BLaER1 treated with 17β-estradiol and CSF1 and Interleukin-3, amounts not matched to agents 10 nM and 100 nM (cell line): ENCODE measurements around the gene UBQLNL.

ENCODE experiments used
- H3K27ac ChIP-seq, 11 experiments: shearing (Covaris generic); formaldehyde crosslinking; 2 replicates each; pipeline ENCODE4 v1.8.1; 2022
- H3K27me3 ChIP-seq, 11 experiments: shearing (Covaris generic); formaldehyde crosslinking; 2 replicates each; pipeline ENCODE4 v1.8.1; 2022
- H3K36me3 ChIP-seq, 11 experiments: shearing (Covaris generic); formaldehyde crosslinking; 2 replicates each; pipeline ENCODE4 v1.8.1; 2022
- H3K4me1 ChIP-seq, 10 experiments: shearing (Covaris generic); formaldehyde crosslinking; 2 replicates each; pipeline ENCODE4 v1.8.1; 2022
- H3K4me2 ChIP-seq, 11 experiments: shearing (Covaris generic); formaldehyde crosslinking; 2 replicates each; pipeline ENCODE4 v1.8.1; 2022
- H3K4me3 ChIP-seq, 10 experiments: shearing (Covaris generic); formaldehyde crosslinking; 2 replicates each; pipeline ENCODE4 v1.8.1; 2022
- H3K9ac ChIP-seq, 11 experiments: shearing (Covaris generic); formaldehyde crosslinking; 2 replicates each; pipeline ENCODE4 v1.8.1; 2022
- H3K9me3 ChIP-seq, 11 experiments: shearing (Covaris generic); formaldehyde crosslinking; replicated peaks in 1 of 11; 2 replicates each; pipeline ENCODE4 v1.8.1; 2022
- H4K20me1 ChIP-seq, 11 experiments: shearing (Covaris generic); formaldehyde crosslinking; 2 replicates each; pipeline ENCODE4 v1.8.1; 2022
- Cebpa-rat ChIP-seq, 11 experiments: shearing (Covaris generic); IDR thresholded peaks; 2 replicates each; pipeline ENCODE4 v1.8.1; 2022

Gene UBQLNL

DNA sequence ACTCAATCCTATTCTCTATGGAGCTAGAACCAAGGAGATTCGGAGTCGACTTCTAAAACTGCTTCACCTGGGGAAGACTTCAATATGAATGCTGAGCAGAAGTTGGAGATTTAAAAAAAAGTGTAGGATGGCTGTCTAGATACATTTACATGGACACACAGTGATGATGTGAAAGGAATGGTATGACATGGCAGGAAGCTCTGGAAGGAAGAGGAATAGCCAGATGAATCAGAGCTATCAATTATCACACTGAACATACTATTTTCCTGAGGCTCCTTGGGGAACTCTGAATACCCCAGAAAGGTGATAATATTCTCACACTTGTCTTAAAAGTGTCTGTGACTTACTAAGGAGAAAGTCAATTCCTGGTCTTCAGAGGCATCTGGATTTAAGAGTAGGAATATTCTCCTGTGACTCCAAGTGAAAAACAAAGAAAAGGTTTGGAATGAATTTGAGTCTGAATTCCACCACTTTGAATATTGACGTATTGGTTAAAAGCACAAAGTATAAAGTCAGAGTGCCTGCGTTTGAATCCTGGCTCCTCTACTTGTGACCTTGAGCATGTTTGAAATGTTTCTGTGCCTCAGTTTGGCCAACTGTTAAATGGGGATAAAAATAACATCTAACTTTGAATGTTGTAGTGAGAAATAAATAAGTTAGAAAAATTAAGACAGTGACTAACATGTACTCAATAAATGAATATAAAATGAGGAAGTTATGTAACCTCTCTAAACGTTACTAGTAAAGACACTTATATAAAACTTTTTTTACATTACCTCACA lies 26.7 kb downstream of the UBQLNL start:
- Histone ChIP-seq H3K27me3 (no peaks in the 10 kb centered on the region), H3K9me3 (no peaks in the 10 kb centered on the region), H3K4me2 (no peak overlapping the region), H3K27ac (no peak overlapping the region), H3K4me3 (no peak overlapping the region), H3K9ac (no peak overlapping the region), H3K4me1 (no peaks in the 10 kb centered on the region), H4K20me1 (no peaks in the 10 kb centered on the region), H3K36me3 (no peaks in the 10 kb centered on the region)
- TF ChIP-seq Cebpa-rat (IDR thresholded peaks at IDR 0.05): no peak

GRCh38 chr11:5488798-5489399 lies 27.6 kb downstream of the UBQLNL start:
- no peaks in the 10 kb centered on the region for H3K27me3 ChIP-seq
- no peaks in the 10 kb centered on the region for H3K9me3 ChIP-seq

GRCh38 chr11:5488385-5488784 lies 28.1 kb downstream of the UBQLNL start, which contains the start of gene OR52D1:
OR52D1 (plus strand) TSS chr11:5488685; CDS start chr11:5488707, 22 bp downstream.
- no peaks in the 10 kb centered on the region for H3K27me3 ChIP-seq
- H3K9ac ChIP-seq: no peak within 1 kb of the TSS
- no peak within 1 kb of the TSS for H3K4me3 ChIP-seq
- H3K27ac ChIP-seq: no peak within 1 kb of the TSS
- no peaks in the 10 kb centered on the region for H3K9me3 ChIP-seq
- no peaks in the 10 kb centered on the region for H4K20me1 ChIP-seq
- no peaks in the 10 kb centered on the region for H3K4me1 ChIP-seq
- no peak within 1 kb of the TSS for H3K4me2 ChIP-seq
- TF ChIP-seq Cebpa-rat (IDR thresholded peaks at IDR 0.05): no peak
- H3K36me3 ChIP-seq: no peaks in the 10 kb centered on the region

More at GRCh38 chr11:5488798-5489399, 27.6 kb downstream of the UBQLNL start:
- Histone ChIP-seq H3K4me1 (no peaks in the 10 kb centered on the region), H3K27ac (no peak overlapping the region), H4K20me1 (no peaks in the 10 kb centered on the region), H3K9ac (no peak overlapping the region), H3K4me2 (no peak overlapping the region), H3K36me3 (no peaks in the 10 kb centered on the region), H3K4me3 (no peak overlapping the region)
- TF ChIP-seq Cebpa-rat (IDR thresholded peaks at IDR 0.05): no peak

DNA sequence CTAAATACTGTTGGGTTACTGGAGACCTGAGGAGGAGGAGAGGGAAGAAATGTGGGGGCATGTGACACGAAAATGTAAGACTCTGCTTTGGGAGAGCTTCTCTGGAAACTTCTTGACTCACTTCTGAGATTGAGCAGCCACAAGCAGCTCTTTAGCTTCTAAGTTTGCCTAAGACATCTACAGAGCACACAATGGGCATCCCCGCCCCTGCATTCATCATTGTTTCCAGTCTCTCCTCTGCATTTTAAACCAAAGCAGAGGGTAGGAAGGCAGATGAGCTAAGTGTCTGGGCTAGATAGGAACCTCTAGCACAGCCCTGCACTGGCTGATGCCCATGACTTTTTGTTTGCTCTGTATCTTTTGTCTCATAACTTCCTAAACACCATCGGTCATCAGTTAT lies 30.1 kb downstream of the UBQLNL start:
- Histone ChIP-seq H3K27me3 (no peaks in the 10 kb centered on the region), H3K36me3 (no peaks in the 10 kb centered on the region), H3K27ac (no peak overlapping the region), H3K9ac (no peak overlapping the region), H4K20me1 (no peaks in the 10 kb centered on the region), H3K4me1 (no peaks in the 10 kb centered on the region), H3K9me3 (no peaks in the 10 kb centered on the region), H3K4me2 (no peak overlapping the region), H3K4me3 (no peak overlapping the region)
- no peak for TF ChIP-seq Cebpa-rat (IDR thresholded peaks at IDR 0.05)

- Histone ChIP-seq H3K4me1 (no peaks in the 10 kb centered on the region), H3K4me2 (no peak overlapping the region), H3K27ac (no peak overlapping the region), H3K27me3 (no peaks in the 10 kb centered on the region), H3K36me3 (no peaks in the 10 kb centered on the region), H3K4me3 (no peak overlapping the region), H3K9me3 (no peaks in the 10 kb centered on the region), H4K20me1 (no peaks in the 10 kb centered on the region), H3K9ac (no peak overlapping the region)
- no peak for TF ChIP-seq Cebpa-rat (IDR thresholded peaks at IDR 0.05)
Observed at GRCh38 chr11:5486003-5486402, 30.5 kb downstream of the UBQLNL start.

DNA sequence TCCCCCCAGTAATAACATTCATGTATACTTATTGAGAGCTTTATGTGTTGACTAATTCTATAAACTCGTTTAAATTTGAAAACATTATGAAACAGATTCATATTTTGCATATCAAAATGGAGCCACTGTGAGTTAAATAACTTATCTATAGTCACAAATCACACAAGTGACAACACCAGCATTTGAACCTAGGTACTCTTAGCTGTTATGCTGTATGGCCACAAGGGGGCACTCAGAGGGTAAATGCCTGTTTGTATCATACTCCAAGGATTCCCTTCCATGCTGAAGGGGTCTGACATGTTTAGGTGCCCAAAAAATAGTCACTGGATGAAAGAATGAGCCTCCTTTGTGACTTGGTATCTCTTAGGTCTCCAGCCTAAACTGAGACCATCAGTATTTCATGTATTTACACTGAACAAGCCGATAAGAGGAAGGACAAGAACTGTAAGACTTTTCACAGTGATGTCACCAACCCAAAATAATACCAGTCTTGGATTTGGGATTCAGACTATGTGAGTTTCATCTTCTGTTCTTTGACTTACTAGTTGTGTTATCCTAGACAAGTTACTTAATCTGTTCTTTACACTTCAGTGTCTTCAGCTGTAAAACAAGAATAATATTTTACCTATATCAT lies 40.2 kb downstream of the UBQLNL start:
- TF ChIP-seq Cebpa-rat (IDR thresholded peaks at IDR 0.05): no peak
- no peak overlapping the region for H3K4me2 ChIP-seq
- no peaks in the 10 kb centered on the region for H4K20me1 ChIP-seq
- no peak overlapping the region for H3K27ac ChIP-seq
- H3K9ac ChIP-seq: no peak overlapping the region
- H3K36me3 ChIP-seq: no peaks in the 10 kb centered on the region
- no peaks in the 10 kb centered on the region for H3K27me3 ChIP-seq
- H3K4me3 ChIP-seq: no peak overlapping the region
- no peaks in the 10 kb centered on the region for H3K9me3 ChIP-seq
- H3K4me1 ChIP-seq: no peaks in the 10 kb centered on the region

GRCh38 chr11:5473921-5474320 lies 42.6 kb downstream of the UBQLNL start:
- no peak for TF ChIP-seq Cebpa-rat (IDR thresholded peaks at IDR 0.05)
- no peak overlapping the region for H3K4me2 ChIP-seq
- no peak overlapping the region for H3K9ac ChIP-seq
- H3K4me1 ChIP-seq: peaks cover 0 to 9% (median 2%) of the 10 kb centered on the region in 10 experiments; a peak in 8 of 20 replicates
- no peak overlapping the region for H3K4me3 ChIP-seq
- H3K27ac ChIP-seq: no peak overlapping the region
- H3K27me3 ChIP-seq: no peaks in the 10 kb centered on the region
- H3K9me3 ChIP-seq: no peaks in the 10 kb centered on the region
- no peaks in the 10 kb centered on the region for H3K36me3 ChIP-seq
- H4K20me1 ChIP-seq: no peaks in the 10 kb centered on the region

GRCh38 chr11:5467527-5467926 lies 49.0 kb downstream of the UBQLNL start:
- H4K20me1 ChIP-seq: no peaks in the 10 kb centered on the region
- H3K9me3 ChIP-seq: no peaks in the 10 kb centered on the region
- no peak overlapping the region for H3K27ac ChIP-seq
- peaks cover 0 to 13% (median 3%) of the 10 kb centered on the region in 10 experiments; a peak in 8 of 20 replicates for H3K4me1 ChIP-seq
- no peak overlapping the region for H3K4me3 ChIP-seq
- no peak for TF ChIP-seq Cebpa-rat (IDR thresholded peaks at IDR 0.05)
- H3K4me2 ChIP-seq: no peak overlapping the region
- H3K36me3 ChIP-seq: no peaks in the 10 kb centered on the region
- no peaks in the 10 kb centered on the region for H3K27me3 ChIP-seq
- H3K9ac ChIP-seq: no peak overlapping the region
